Endothelial cell of umbilical vein (primary cell): ENCODE data around the gene PCGF3. TPM values are rescaled to one million over a fixed set of nuclear protein-coding genes. Genes with fewer than 3 reads are reported as not detected.

Source experiments
- BruUV-seq: library from RNA; stranded (reverse); fragments of 400-500 nt; replicated peaks from 2 replicates; lab custom pipeline; 2021; lab: Mats Ljungman, UMichigan
- CTCF ChIA-PET: fragments of 300-600, 350-600 bp; sonication (Branson Sonifier 250); formaldehyde crosslinking; loops from one replicate; lab custom pipeline; 2021; ENCODE audit warnings: antibody characterized with exemption, inconsistent platforms; lab: Charles Lee
- POLR2A ChIA-PET: fragments of 300-600, 350-600 bp; sonication (Branson Sonifier 250); formaldehyde crosslinking; loops from one replicate; lab custom pipeline; 2021; ENCODE audit warnings: antibody characterized with exemption, inconsistent platforms; lab: Charles Lee
- DNase-seq: peaks from one replicate; pipeline ENCODE4 v3.0.0-alpha.2; 2011; ENCODE audit warnings: low read depth, low spot score
- FAIRE-seq: peaks from 2 replicates; lab custom pipeline; 2011; peaks lifted over from hg19 to GRCh38; lab: Jason Lieb, UNC
- H2AFZ ChIP-seq: 2 replicates; pipeline ENCODE4 v1.6.0; 2012; ENCODE audit warnings: low read depth, low read length, control low read depth, inconsistent platforms
- H3K27ac ChIP-seq: 2 replicates; pipeline ENCODE4 v1.5.1; 2011; ENCODE audit warnings: low read depth, mild to moderate bottlenecking, control low read depth, low read length, moderate library complexity; ENCODE audit not compliant: insufficient read depth
- H3K27me3 ChIP-seq, 2 experiments: 2 replicates each; pipeline versions ENCODE4 v1.6.0 to v1.6.1; 2011; ENCODE audit warnings: low read length in 2 of 2, mixed read lengths in 1 of 2; ENCODE audit not compliant: control insufficient read depth in 2 of 2, insufficient read depth in 2 of 2
- H3K36me3 ChIP-seq, 2 experiments: 2 replicates in 1 of 2; 3 replicates in 1 of 2; pipeline ENCODE4 v1.5.1; 2011; ENCODE audit warnings: low read length in 2 of 2, mild to moderate bottlenecking in 1 of 2, moderate library complexity in 1 of 2; ENCODE audit not compliant: control insufficient read depth in 2 of 2, insufficient read depth in 2 of 2; ENCODE audit errors: extremely low read depth in 1 of 2
- H3K4me1 ChIP-seq: 3 replicates; pipeline ENCODE4 v1.5.1; 2011; ENCODE audit warnings: mild to moderate bottlenecking, low read length; ENCODE audit not compliant: control insufficient read depth, insufficient read depth; ENCODE audit errors: extremely low read depth
- H3K4me2 ChIP-seq: 2 replicates; pipeline ENCODE4 v1.6.1; 2011; ENCODE audit warnings: low read length, control low read depth, mixed read lengths; ENCODE audit not compliant: insufficient read depth
- H3K4me3 ChIP-seq, 3 experiments: fragments of 200-600 bp in 1 of 3; sonication (generic), shearing (Covaris generic) in 1 of 3; replicated peaks in 1 of 3; 2 replicates each; pipeline ENCODE4 v1.5.1; 2011 to 2016; ENCODE audit warnings: control low read depth in 3 of 3, low read length in 3 of 3, mild to moderate bottlenecking in 2 of 3, inconsistent platforms in 1 of 3, low read depth in 1 of 3, moderate library complexity in 1 of 3; ENCODE audit not compliant: insufficient read depth in 1 of 3
- H3K79me2 ChIP-seq: 2 replicates; pipeline ENCODE4 v1.6.0; 2012; ENCODE audit warnings: low read length, inconsistent platforms; ENCODE audit not compliant: control insufficient read depth, insufficient read depth
- H3K9ac ChIP-seq: replicated peaks from 2 replicates; pipeline ENCODE3; 2011; ENCODE audit warnings: low read length, control low read depth; ENCODE audit not compliant: insufficient read depth; ENCODE audit errors: extremely low read depth
- H3K9me1 ChIP-seq: replicated peaks from 3 replicates; pipeline ENCODE4 v1.6.0; 2011; ENCODE audit warnings: mild to moderate bottlenecking, low read length; ENCODE audit not compliant: control insufficient read depth, insufficient read depth; ENCODE audit errors: extremely low read depth
- H3K9me3 ChIP-seq: replicated peaks from 2 replicates; pipeline ENCODE4 v1.5.1; 2012; ENCODE audit warnings: low read length, inconsistent platforms; ENCODE audit not compliant: control insufficient read depth, insufficient read depth
- H4K20me1 ChIP-seq: replicated peaks from 2 replicates; pipeline ENCODE3; 2011; ENCODE audit warnings: mild to moderate bottlenecking, low read length; ENCODE audit not compliant: control insufficient read depth, insufficient read depth; ENCODE audit errors: extremely low read depth
- CTCF ChIP-seq, 2 donors: IDR thresholded peaks; 1 replicate in 1 of 2; 2 replicates in 1 of 2; pipeline ENCODE4 v1.5.1; 2011; ENCODE audit warnings: low read length in 2 of 2, mild to moderate bottlenecking in 2 of 2, moderate library complexity in 2 of 2, control low read depth in 1 of 2, inconsistent platforms in 1 of 2, low read depth in 1 of 2; ENCODE audit not compliant: insufficient read depth in 1 of 2; ENCODE audit errors: extremely low read depth in 1 of 2
- EZH2 ChIP-seq: IDR thresholded peaks from 2 replicates; pipeline ENCODE4 v1.6.1; 2012; ENCODE audit warnings: borderline replicate concordance, low read depth, mild to moderate bottlenecking, moderate library complexity, low read length, inconsistent platforms; ENCODE audit not compliant: severe bottlenecking
- FOS ChIP-seq: IDR thresholded peaks from 2 replicates; pipeline ENCODE4 v1.6.1; 2011; ENCODE audit warnings: mild to moderate bottlenecking, low read length, moderate library complexity, borderline replicate concordance; ENCODE audit not compliant: insufficient read depth
- GATA2 ChIP-seq: IDR thresholded peaks from 2 replicates; pipeline ENCODE4 v1.7.0; 2011; ENCODE audit warnings: low read depth, mild to moderate bottlenecking, moderate library complexity, mixed read lengths, low read length; ENCODE audit not compliant: insufficient read length, insufficient read depth
- JUN ChIP-seq: IDR thresholded peaks from 2 replicates; pipeline ENCODE4 v1.6.1; 2011; ENCODE audit warnings: borderline replicate concordance, low read depth; ENCODE audit not compliant: insufficient read length, insufficient read depth
- MAX ChIP-seq: IDR thresholded peaks from 2 replicates; pipeline ENCODE4 v1.6.1; 2011; ENCODE audit not compliant: insufficient read depth, insufficient read length
- MYC ChIP-seq: IDR thresholded peaks from one replicate; pipeline ENCODE4 v1.6.1; 2011; ENCODE audit warnings: mild to moderate bottlenecking, low read depth, low read length
- POLR2A ChIP-seq: IDR thresholded peaks from 2 replicates; pipeline ENCODE4 v1.6.1; 2012; ENCODE audit warnings: low read depth, mild to moderate bottlenecking, control low read depth, low read length
- POLR2AphosphoS5 ChIP-seq: IDR thresholded peaks from 2 replicates; pipeline ENCODE4 v1.6.1; 2012; ENCODE audit warnings: low read depth, mild to moderate bottlenecking, control low read depth, low read length, moderate library complexity; ENCODE audit not compliant: insufficient read depth
- dilution Hi-C: fragments of 300-500 bp; cut with MboI; formaldehyde crosslinking; loops from one replicate; pipeline ENCODE4 v1.15.0; 2019; ENCODE audit warnings: low sequenced_read_pairs; ENCODE audit not compliant: extremely low pct_ligation_motif_present
- intact Hi-C: fragments of 100-400 bp; cut with micrococcal nuclease; formaldehyde crosslinking; loops from one replicate; pipeline ENCODE4 v1.10.0; 2022
- polyA plus RNA-seq, 4 experiments: library from polyadenylated mRNA; depleted of rRNA in 3 of 4; stranded (reverse) in 3 of 4; unstranded in 1 of 4; fragments of >200 nt; gene quantifications; 2 replicates each; pipeline versions ENCODE4 v1.2.1 to v1.2.3, GENCODE V29; 2011 to 2012; ENCODE audit warnings: missing spikeins in 1 of 4
- total RNA-seq: library from RNA; stranded (reverse); gene quantifications from 2 replicates; pipeline ENCODE4 v1.2.3, GENCODE V29; 2021

PCGF3 gene
- total and polyA plus RNA-seq, 2 donors (not counting 3 experiments of a cell fraction or from before 2014, with no cell fraction given) = 70.2 to 91.8 TPM

GRCh38 chr4:788006-788635 is 82.5 kb downstream of the PCGF3 start:
- Histone ChIP-seq H3K27ac (no peak overlapping the region), H3K79me2 (no peaks in the 10 kb centered on the region), H3K4me3 (no peak overlapping the region), H4K20me1 (no peaks in the 10 kb centered on the region), H3K9me3 (no peaks in the 10 kb centered on the region), H2AFZ (no peak overlapping the region), H3K9ac (no peak overlapping the region), H3K4me2 (no peak overlapping the region), H3K27me3 (peaks cover 6 to 9% of the 10 kb centered on the region in 2 experiments), H3K36me3 (no peaks in the 10 kb centered on the region), H3K4me1 (peaks cover 4% of the 10 kb centered on the region), H3K9me1 (no peaks in the 10 kb centered on the region)
- FAIRE-seq (no peak), DNase-seq (no peak)
- CTCF ChIA-PET = no interaction called here
- POLR2A ChIA-PET = no interaction called here
- dilution Hi-C loops = no loop called here
- intact Hi-C loops = no loop called here
- no TSS peak for BruUV-seq
- TF ChIP-seq MYC = no peak
- no peak for TF ChIP-seq POLR2A
- no peak for TF ChIP-seq GATA2
- TF ChIP-seq MAX = no peak
- TF ChIP-seq JUN = no peak
- TF ChIP-seq FOS = no peak
- TF ChIP-seq EZH2 = no peak
- no peak for TF ChIP-seq CTCF (IDR thresholded peaks at IDR 0.05; ENCODE audit: extremely low read depth in 1 of 2, insufficient read depth in 1 of 2, low read depth in 1 of 2, low read length in 2 of 2)
- TF ChIP-seq POLR2AphosphoS5 = no peak
